ENCODE measurements around the gene HOXD1. TPM values are rescaled to one million over a fixed set of nuclear protein-coding genes. Genes with fewer than 3 reads are reported as not detected.
A peak's percentile ranks its signal among the peaks of the same experiment; 100 is the strongest.

The HOXD1 gene
- total RNA-seq: 9.8 and 11.1 TPM in 2 replicates

DNA sequence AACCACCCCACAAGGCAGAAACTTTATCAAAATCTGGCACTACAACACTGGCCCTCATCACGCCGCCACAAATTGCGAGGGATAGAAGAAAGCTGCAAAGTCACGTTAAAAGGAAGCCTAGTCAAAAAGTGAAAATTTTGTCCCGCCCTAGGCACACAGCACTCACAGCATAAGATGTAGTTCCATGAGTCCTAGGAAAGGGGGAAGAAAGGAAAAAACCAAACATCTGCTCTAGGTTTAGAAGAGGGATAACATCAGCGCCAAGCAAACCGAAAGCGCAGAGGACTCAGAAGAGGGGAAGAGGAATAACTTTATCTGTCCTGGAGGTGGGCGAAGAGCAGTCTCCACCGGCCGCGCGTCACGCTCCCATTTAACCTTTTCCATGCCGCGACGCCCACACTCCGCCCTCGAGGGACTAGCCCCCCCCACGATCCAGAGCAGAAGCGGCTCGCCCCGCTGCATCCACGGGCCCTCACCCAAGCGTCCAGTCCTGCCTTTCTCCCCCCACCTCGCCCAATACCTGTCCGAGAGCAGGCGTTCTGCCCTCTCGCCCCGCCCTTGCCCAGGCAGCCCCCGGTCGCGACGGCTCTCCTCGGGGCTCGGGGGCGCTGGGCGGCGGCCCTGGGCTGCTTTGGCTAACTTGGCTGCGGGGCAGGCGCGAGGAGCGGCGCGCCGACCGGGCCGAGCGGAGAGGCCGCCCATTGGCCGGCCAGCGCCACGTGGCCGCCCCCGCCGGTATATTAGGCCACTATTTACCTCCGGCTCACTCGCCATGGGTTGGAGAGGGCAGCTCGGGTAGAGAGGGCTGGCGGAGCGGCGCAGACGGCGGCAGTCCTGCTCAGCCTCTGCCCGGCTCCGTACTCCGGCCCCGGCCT, at the start of gene HOXD1:
TSS of gene HOXD1 (plus strand) at position 770 of the 875 bp plus-strand sequence. CDS start 134 bp downstream, outside the sequence.
- no peaks in the 10 kb centered on the region for H3K27me3 ChIP-seq (ENCODE audit: control insufficient read depth, insufficient read depth, low read length)
- DNase-seq (ENCODE audit: low read depth): no peak
- peak within 1 kb of the TSS; percentile 82 for H3K4me3 ChIP-seq (ENCODE audit: low read depth, low read length)
- H3K36me3 ChIP-seq (ENCODE audit: control insufficient read depth, insufficient read depth, low read length): no peaks in the 10 kb centered on the region
- TF ChIP-seq, protein P1, sequence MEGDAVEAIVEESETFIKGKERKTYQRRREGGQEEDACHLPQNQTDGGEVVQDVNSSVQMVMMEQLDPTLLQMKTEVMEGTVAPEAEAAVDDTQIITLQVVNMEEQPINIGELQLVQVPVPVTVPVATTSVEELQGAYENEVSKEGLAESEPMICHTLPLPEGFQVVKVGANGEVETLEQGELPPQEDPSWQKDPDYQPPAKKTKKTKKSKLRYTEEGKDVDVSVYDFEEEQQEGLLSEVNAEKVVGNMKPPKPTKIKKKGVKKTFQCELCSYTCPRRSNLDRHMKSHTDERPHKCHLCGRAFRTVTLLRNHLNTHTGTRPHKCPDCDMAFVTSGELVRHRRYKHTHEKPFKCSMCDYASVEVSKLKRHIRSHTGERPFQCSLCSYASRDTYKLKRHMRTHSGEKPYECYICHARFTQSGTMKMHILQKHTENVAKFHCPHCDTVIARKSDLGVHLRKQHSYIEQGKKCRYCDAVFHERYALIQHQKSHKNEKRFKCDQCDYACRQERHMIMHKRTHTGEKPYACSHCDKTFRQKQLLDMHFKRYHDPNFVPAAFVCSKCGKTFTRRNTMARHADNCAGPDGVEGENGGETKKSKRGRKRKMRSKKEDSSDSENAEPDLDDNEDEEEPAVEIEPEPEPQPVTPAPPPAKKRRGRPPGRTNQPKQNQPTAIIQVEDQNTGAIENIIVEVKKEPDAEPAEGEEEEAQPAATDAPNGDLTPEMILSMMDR (IDR thresholded peaks at IDR 0.05; ENCODE audit: insufficient read depth, low read length, poor library complexity, severe bottlenecking): no peak

DNA sequence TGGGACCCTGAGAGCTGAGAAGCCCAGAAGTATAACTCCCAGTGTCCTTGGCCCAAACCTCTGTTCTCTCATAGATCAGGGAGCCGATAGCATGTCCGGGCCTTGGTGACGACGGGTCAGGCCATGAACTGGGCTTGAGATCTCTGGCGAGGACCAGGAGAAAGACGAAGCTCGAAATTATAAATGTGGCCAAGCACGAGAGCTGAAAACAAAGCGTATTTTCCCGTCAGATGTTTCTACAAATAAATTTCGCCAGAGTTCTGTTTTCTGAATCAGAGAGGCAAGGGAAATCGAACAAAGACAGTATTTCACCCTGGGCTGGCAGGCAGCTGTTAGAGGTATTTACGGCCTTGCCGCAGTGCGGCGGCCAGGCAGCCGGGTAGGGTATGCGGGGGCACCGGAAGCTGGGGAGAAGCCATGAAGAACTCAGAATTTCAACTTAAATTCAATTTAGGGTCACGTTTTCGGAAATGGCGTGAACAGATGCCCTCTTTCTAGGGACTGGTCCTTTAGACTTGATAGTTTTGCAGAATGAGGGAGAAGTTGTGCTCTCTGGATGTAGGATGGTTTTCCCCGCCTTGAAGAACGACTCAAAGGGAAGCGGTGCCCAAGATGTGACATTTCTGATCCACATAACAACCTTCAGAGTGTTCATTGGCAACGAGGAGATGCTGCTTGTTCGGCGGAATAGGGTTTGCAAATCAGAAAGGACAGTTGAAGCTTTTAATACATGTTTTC, 49.4 kb upstream of the HOXD1 start:
- Histone ChIP-seq H3K4me3 (ENCODE audit: low read depth, low read length) (peak overlapping the region; percentile 92), H3K27me3 (ENCODE audit: control insufficient read depth, insufficient read depth, low read length) (no peaks in the 10 kb centered on the region), H3K36me3 (ENCODE audit: control insufficient read depth, insufficient read depth, low read length) (no peaks in the 10 kb centered on the region)
- TF ChIP-seq, protein P1 (IDR thresholded peaks at IDR 0.05; ENCODE audit: insufficient read depth, low read length, poor library complexity, severe bottlenecking): no peak
- no peak for DNase-seq (ENCODE audit: low read depth)

DNA sequence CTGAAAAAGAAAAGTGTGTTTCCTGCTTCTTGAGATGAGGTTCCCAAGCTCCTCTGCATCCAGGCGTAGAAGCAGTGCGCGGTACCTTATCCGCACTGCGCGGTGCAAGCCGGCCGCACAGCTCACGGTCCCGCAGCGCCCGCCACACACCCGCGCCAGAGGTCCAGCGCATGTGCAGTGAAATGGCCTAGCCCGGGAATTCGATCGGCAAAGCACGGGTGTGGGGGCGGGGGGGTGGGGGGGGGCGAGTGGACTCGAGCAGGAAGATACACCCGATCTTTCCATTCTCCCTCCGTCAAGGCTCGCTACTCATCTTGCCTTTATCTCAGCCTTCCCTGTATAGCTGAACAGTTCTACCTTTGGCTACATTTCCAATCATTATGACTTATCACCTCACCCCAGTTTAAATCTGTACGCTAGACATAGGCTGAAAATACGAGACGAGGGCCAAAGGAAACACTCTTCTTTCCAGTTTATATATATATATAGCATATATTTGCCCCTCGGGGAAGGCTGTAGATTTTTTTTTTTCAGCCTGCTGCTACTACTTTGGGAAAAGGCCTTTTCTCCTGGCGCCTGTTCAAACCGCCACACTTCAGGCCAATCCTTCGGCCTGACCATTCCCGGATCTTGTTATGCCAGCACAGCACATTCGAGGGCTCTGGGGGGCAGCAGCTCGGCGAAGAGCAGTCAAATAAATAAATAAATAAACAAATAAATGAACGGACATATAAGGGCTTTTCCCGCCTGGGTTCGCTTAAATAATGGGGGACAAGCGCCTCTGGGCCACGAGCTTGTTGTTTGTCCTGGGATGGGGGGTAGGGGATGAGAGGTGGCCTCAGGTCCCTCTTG, 48.6 kb upstream of the HOXD1 start:
- Histone ChIP-seq H3K27me3 (ENCODE audit: control insufficient read depth, insufficient read depth, low read length) (no peaks in the 10 kb centered on the region), H3K36me3 (ENCODE audit: control insufficient read depth, insufficient read depth, low read length) (no peaks in the 10 kb centered on the region), H3K4me3 (ENCODE audit: low read depth, low read length) (peak overlapping the region; percentile 92)
- no peak for DNase-seq (ENCODE audit: low read depth)
- TF ChIP-seq, protein P1 (IDR thresholded peaks at IDR 0.05; ENCODE audit: insufficient read depth, low read length, poor library complexity, severe bottlenecking): no peak

DNA sequence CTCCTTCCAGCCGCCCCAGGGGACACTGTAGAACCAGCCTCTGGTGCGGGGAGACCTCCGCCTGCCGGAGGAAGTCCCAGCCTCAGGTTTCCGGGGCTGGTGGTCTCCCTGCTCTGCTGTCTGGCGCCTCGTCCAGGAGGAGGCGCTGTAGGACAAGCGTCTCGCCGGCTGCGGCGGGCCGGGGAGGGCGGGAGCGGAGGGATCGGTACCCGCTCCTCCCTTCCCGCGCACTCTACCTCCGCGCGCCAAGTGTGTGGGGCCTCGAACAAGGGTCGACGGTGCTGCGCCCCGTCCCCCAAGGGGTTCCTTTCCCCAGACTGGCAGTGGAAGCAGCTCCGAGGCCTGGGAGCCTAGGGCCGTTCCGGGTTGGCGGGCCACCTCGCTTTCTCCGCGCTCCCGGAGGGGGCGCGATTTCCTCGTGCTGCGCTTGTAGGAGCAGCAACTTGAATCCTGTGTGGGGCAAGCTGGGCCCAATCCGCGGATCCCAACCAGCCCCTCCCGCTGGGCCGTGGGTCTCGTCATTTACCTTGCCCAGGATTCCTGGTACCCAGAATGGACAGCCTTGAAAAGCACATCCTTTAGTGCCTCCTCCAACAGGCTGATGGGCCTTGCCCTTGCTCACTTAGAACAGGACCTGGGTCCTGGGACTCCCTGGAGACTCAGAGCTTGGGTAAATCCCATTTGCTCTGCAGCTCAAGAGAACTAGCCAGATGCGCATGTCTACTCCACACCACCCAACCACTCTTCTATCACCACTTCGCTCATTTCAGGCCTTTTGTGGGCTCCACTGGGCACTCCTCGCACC, 47.8 kb upstream of the HOXD1 start:
- TF ChIP-seq, protein P1 (IDR thresholded peaks at IDR 0.05; ENCODE audit: insufficient read depth, low read length, poor library complexity, severe bottlenecking): peak; percentile 89
- no peak for DNase-seq (ENCODE audit: low read depth)
- Histone ChIP-seq H3K36me3 (ENCODE audit: control insufficient read depth, insufficient read depth, low read length) (no peaks in the 10 kb centered on the region), H3K4me3 (ENCODE audit: low read depth, low read length) (peak overlapping the region; percentile 92), H3K27me3 (ENCODE audit: control insufficient read depth, insufficient read depth, low read length) (no peaks in the 10 kb centered on the region)

DNA sequence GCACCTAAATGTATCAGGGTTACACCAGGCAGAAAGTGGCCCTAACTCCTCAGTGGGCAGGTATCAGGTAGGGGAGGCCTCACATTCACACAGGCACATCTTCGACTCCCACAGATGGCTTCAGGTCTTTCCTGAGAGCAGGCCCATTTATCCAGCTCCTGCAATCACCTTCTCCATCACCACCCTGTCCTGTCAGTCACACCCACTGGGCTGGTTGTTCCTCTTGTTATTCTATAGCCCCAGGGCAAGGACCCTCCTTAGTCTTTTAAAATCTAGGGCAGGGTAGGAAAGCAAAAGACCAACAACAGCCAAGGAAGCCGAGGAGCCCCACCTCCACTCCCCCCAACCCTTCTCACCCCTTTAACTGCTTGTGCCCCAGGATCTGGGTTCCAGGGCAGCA, 46.2 kb upstream of the HOXD1 start:
- no peak for DNase-seq (ENCODE audit: low read depth)
- Histone ChIP-seq H3K27me3 (ENCODE audit: control insufficient read depth, insufficient read depth, low read length) (no peaks in the 10 kb centered on the region), H3K4me3 (ENCODE audit: low read depth, low read length) (no peak overlapping the region), H3K36me3 (ENCODE audit: control insufficient read depth, insufficient read depth, low read length) (no peaks in the 10 kb centered on the region)
- TF ChIP-seq, protein P1 (IDR thresholded peaks at IDR 0.05; ENCODE audit: insufficient read depth, low read length, poor library complexity, severe bottlenecking): no peak
